HG02763 (cell line): Measurements from ENCODE around the gene ZNF418.
"Not testable (repeated sequence)": the region's sequence is repeated elsewhere in the genome, so short reads cannot be mapped to it uniquely, and the experiment has no call there.

Source experiments
- ATAC-seq: cut with Tn5 transposase; IDR thresholded peaks from one replicate; pipeline ENCODE4 v1.9.1; 2021; ENCODE audit warnings: mild to moderate bottlenecking, moderate library complexity; ENCODE audit not compliant: unreplicated experiment

The ZNF418 gene

GRCh38 chr19:57890706-57891105 lies 44.5 kb downstream of the ZNF418 start:
- not testable (repeated sequence) for ATAC-seq

GRCh38 chr19:57888560-57889231 lies 46.5 kb downstream of the ZNF418 start, which contains the start of gene ZNF814:
ZNF814 (minus strand) TSS chr19:57889037; CDS start chr19:57888802, 235 bp downstream.
- ATAC-seq, result no peak

GRCh38 chr19:57888107-57888559 lies 47.1 kb downstream of the ZNF418 start:
- ATAC-seq, result no peak

GRCh38 chr19:57887195-57887941 lies 47.8 kb downstream of the ZNF418 start:
- ATAC-seq, result no peak

- ATAC-seq, result no peak
Measured at GRCh38 chr19:57886046-57886445, 49.2 kb downstream of the ZNF418 start.

- not testable (repeated sequence) for ATAC-seq
Measured at GRCh38 chr19:57873883-57874799, 61.1 kb downstream of the ZNF418 start.

GRCh38 chr19:57872450-57872849 lies 62.8 kb downstream of the ZNF418 start:
- no peak for ATAC-seq
